ENCODE results near the gene RNPEPL1. TPM values are rescaled to one million over a fixed set of nuclear protein-coding genes. Genes with fewer than 3 reads are reported as not detected.

RNPEPL1 gene
- total RNA-seq, 2 donors from 2014 or later: 111 to 130 TPM

DNA sequence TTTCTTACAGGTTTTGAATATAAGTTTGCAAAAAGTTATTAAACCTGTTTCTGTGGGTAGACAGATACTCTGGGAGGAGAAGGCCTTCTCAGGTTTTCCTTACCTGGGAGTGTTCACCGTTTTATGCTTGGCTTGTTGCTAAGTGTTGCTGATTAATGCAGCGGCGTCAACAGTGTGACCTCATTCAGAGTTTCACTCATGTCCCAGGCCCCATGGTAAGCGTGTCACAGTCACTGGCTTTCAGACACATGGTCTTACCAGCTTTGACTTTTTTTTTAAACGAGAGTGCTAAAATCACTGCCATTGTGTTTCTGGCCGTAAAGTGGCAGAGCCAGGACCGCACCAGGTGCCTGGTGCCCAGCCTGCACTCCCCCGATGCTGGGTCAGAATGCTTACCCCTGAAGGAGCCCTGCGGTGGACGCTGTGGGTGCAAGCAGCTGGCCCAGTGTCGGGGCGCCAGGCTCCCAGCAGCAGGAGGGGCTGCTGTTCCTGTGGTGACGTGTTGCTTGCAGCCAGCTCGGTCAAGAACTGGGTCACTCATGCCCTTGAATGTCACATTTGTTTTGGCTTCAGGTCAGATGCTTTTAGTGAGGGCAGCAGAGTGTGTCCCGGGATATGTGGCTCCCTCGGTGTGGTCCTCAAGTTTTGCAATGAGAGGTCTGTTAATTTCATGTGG, 21.7 kb downstream of the RNPEPL1 start:
- no peak for ATAC-seq
- H3K36me3 Mint-ChIP-seq (ENCODE audit: low read depth): peaks cover 6% of the 10 kb centered on the region

DNA sequence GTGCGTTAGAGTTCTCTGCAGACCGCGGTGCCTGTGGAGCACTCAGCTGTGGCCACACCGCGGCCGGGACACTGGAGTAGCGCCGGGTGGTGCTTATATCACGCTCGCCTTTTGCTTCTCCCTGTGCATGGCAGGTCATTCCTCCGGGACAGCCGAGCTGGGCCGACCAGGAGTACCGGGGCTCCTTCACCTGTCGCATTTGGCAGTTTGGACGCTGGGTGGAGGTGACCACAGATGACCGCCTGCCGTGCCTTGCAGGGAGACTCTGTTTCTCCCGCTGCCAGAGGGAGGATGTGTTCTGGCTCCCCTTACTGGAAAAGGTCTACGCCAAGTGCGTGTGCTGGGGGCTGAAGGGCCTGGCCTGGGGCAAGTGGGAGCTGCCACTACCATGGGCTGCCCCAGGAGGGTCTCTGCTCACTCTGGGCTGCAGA, 22.4 kb downstream of the RNPEPL1 start:
- Mint-ChIP-seq H3K4me1 (peaks cover 30% of the 10 kb centered on the region), H3K27ac (peak overlapping the region; percentile 27), H3K4me3 (no peak overlapping the region), H3K27me3 (no peaks in the 10 kb centered on the region), H3K36me3 (ENCODE audit: low read depth) (peaks cover 6% of the 10 kb centered on the region)
- no peak for ATAC-seq
- no peaks in the 10 kb centered on the region for H3K9me3 ChIP-seq (ENCODE audit: control insufficient read depth, low read length, poor library complexity, severe bottlenecking)
- DNase-seq: peak in 1 of 3 donors; percentile 8

More for the DNA sequence above, 21.7 kb downstream of the RNPEPL1 start:
- Mint-ChIP-seq H3K27me3 (no peaks in the 10 kb centered on the region), H3K4me3 (no peak overlapping the region), H3K27ac (no peak overlapping the region), H3K4me1 (peaks cover 31% of the 10 kb centered on the region)
- no peak for DNase-seq
- H3K9me3 ChIP-seq (ENCODE audit: control insufficient read depth, low read length, poor library complexity, severe bottlenecking): no peaks in the 10 kb centered on the region

DNA sequence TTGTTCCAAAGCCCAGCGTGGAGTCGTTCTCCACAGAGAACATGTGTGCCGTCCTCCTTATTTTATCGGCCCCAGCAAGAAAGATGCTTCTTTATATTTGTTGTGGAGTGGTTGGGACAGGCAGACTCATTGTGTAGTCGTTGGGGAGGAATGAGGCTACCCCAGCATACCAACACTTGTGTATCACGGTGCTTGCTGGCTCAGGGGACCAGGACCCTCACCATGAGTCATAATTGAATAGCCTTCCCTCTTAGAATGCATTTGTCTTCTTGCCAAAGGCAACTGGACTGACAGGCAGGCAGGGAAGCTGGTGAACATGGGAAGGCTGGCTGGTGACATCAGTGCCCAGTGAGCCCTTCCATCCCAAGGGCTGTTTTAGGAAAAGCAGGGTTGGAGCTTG, 22.9 kb downstream of the RNPEPL1 start:
- no peak for DNase-seq
- H3K36me3 Mint-ChIP-seq (ENCODE audit: low read depth): peaks cover 6% of the 10 kb centered on the region
- H3K4me1 Mint-ChIP-seq: peaks cover 25% of the 10 kb centered on the region
- no peak for ATAC-seq
- peak overlapping the region; percentile 27 for H3K27ac Mint-ChIP-seq
- H3K9me3 ChIP-seq (ENCODE audit: control insufficient read depth, low read length, poor library complexity, severe bottlenecking): no peaks in the 10 kb centered on the region
- H3K27me3 Mint-ChIP-seq: no peaks in the 10 kb centered on the region
- H3K4me3 Mint-ChIP-seq: no peak overlapping the region

DNA sequence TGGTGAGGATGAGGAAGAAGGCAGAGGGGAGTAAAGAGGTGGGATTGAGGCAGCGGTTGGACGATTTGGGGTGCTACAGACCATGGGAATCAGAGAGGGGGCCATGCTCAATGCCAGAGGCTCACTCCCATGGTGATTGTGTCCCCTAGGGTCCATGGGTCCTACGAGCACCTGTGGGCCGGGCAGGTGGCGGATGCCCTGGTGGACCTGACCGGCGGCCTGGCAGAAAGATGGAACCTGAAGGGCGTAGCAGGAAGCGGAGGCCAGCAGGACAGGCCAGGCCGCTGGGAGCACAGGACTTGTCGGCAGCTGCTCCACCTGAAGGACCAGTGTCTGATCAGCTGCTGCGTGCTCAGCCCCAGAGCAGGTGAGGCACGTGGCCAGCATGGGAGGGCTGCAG, 23.5 kb downstream of the RNPEPL1 start:
- ATAC-seq: no peak
- Mint-ChIP-seq H3K4me3 (no peak overlapping the region), H3K27ac (no peak overlapping the region), H3K27me3 (no peaks in the 10 kb centered on the region), H3K4me1 (peaks cover 25% of the 10 kb centered on the region), H3K36me3 (ENCODE audit: low read depth) (peaks cover 6% of the 10 kb centered on the region)
- DNase-seq: no peak
- H3K9me3 ChIP-seq (ENCODE audit: control insufficient read depth, low read length, poor library complexity, severe bottlenecking): no peaks in the 10 kb centered on the region

DNA sequence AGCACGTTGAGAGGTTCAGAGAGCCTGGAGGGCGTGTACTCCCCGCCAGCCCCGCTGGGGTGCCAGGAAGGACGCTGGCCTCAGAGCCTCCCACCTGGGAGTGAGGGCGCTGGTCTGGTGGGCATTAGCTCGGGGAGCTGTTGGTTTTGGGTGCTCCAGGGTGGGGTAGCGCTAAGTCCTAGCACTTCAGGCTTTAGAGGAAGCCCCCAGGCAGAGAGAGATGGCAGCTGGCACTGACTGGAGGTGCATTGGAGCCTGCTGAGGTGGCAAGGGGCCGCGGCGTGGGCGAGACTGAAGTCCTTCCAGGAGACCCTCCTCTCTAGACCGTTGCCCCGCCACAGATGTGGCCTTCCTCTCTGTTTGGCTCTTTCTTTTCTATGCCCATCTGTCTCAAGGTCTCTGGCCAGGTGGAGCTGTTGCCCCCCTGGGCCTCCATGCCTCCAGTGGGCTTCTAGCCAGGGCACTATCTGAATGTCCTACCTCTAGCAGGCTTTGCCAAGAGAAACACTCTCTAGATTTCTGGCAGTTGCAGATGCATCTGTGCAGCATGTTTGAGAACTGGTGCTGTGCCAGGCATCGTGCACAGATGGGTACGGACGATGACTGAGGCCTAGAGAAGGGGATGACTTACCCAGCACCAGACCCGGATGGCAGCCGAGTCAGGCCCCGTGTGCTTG, 24.9 kb downstream of the RNPEPL1 start:
- Mint-ChIP-seq H3K27me3 (no peaks in the 10 kb centered on the region), H3K27ac (no peak overlapping the region), H3K36me3 (ENCODE audit: low read depth) (peaks cover 6% of the 10 kb centered on the region), H3K4me3 (no peak overlapping the region), H3K4me1 (peaks cover 15% of the 10 kb centered on the region)
- DNase-seq: no peak
- ATAC-seq: no peak
- no peaks in the 10 kb centered on the region for H3K9me3 ChIP-seq (ENCODE audit: control insufficient read depth, low read length, poor library complexity, severe bottlenecking)

DNA sequence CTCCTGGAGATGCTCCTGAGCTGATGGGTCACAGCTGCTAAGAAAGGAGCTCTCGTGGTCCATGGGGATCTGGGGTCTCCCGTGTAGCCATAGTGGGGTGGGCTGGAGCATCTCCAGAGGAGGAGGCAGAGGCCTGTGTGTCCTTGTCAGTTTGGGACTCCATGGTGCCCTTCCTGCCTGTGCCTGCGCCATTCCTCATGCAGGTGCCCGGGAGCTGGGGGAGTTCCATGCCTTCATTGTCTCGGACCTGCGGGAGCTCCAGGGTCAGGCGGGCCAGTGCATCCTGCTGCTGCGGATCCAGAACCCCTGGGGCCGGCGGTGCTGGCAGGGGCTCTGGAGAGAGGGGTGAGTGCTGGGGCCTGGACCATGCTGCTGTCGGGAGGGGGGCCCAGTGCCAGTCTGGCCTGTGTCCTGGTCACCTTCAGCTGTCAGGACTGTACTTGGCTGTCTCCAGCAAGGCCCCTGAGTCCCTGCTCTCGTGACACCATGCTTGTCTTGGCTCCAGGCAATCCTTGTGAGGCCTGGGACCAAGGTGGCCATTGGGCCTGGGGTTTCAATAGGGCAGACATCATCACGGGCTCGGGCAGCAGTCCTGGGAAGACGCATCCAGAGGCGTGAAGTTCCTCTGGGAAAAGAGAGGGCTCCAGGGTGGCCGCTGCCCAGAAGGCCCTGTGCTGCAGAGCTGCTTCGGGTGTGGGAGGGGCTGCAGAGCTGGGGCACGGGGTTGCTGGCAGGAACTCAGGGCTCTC, 25.6 kb downstream of the RNPEPL1 start:
- Mint-ChIP-seq H3K27me3 (no peaks in the 10 kb centered on the region), H3K4me3 (no peak overlapping the region), H3K4me1 (peaks cover 8% of the 10 kb centered on the region), H3K36me3 (ENCODE audit: low read depth) (peaks cover 5% of the 10 kb centered on the region), H3K27ac (no peak overlapping the region)
- peak in 1 of 3 donors; percentile 9 for DNase-seq
- ATAC-seq: no peak
- H3K9me3 ChIP-seq (ENCODE audit: control insufficient read depth, low read length, poor library complexity, severe bottlenecking): no peaks in the 10 kb centered on the region

DNA sequence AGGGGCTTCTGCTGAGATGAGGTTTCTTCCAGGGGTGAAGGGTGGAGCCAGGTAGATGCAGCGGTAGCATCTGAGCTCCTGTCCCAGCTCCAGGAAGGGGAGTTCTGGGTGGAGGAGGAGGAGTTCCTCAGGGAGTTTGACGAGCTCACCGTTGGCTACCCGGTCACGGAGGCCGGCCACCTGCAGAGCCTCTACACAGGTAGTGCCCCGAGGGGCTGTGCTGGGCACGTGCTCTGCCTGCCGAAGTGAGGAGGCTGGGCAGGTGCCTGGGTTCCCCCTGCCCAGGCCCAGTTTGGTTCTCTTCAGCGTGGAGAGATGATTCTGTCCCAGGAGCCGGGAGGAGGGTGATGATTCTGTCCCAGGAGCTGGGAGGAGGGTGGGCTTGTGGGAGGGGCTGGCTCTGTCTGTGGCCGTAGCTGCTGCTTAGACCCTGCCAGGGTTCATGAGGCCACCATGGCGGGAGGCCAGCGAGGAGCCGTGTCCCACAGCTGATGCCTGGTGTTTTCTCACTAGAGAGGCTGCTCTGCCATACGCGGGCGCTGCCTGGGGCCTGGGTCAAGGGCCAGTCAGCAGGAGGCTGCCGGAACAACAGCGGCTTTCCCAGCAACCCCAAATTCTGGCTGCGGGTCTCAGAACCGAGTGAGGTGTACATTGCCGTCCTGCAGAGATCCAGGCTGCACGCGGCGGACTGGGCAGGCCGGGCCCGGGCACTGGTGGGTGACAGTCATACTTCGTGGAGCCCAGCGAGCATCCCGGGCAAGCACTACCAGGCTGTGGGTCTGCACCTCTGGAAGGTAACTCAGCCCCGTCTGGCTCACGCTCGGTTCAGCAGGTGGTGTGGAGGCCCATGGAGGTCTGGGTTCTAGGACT, 26.5 kb downstream of the RNPEPL1 start:
- Mint-ChIP-seq H3K4me1 (peaks cover 4% of the 10 kb centered on the region), H3K27me3 (no peaks in the 10 kb centered on the region), H3K36me3 (ENCODE audit: low read depth) (peaks cover 5% of the 10 kb centered on the region), H3K27ac (no peak overlapping the region), H3K4me3 (no peak overlapping the region)
- no peak for ATAC-seq
- peak in 1 of 3 donors; percentile 11 for DNase-seq
- H3K9me3 ChIP-seq (ENCODE audit: control insufficient read depth, low read length, poor library complexity, severe bottlenecking): no peaks in the 10 kb centered on the region

DNA sequence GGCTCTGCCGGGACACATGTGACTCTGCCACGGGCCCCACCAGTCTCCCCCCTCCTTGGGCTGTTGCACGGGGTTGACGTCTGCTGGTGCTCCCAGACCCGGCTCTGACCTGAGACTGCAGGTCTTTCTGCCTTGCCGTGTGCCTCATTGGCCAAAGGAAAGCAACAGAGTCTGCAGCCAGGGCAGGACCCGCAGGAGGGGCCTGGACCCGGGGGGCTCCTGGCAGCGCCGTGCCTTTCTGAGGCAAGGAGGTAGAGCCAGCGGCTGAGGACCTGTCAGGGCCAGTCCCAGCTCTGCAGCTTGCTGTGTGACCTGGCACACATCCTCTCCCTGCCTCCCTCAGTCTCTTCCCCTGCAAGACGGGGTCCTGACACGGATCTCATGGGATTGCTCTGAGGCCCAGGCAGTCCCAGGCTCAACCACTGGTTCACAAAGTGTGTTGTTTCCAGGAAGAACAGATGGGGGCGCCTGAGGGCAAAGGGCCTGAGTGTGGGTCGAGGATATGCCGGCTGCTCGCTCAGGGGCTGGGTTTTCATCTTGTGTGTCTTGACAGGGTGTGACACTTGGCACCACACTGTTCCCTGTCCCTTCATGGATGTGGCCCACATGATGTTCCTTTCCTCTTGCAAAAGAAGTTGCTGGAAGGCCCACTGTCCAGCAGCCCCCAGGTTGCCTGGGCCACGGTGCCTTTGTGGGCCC, 27.2 kb downstream of the RNPEPL1 start:
- H3K27ac Mint-ChIP-seq: no peak overlapping the region
- H3K36me3 Mint-ChIP-seq (ENCODE audit: low read depth): peaks cover 5% of the 10 kb centered on the region
- ATAC-seq: no peak

DNA sequence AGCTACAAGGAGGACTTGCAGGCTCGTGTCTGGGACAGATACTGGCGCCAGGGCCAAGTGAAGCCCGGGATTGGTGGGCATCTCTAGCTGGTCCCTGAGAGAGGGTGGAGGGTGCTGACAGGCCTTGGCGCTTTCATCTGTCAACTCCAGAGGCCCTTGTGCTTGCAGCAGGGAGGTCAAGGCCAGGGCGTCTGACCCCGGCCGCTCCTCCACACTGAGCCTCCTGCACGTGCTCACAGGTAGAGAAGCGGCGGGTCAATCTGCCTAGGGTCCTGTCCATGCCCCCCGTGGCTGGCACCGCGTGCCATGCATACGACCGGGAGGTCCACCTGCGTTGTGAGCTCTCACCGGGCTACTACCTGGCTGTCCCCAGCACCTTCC, 27.8 kb downstream of the RNPEPL1 start:
- Mint-ChIP-seq H3K27ac (no peak overlapping the region), H3K4me1 (peaks cover 7% of the 10 kb centered on the region), H3K36me3 (ENCODE audit: low read depth) (peaks cover 5% of the 10 kb centered on the region), H3K27me3 (no peaks in the 10 kb centered on the region), H3K4me3 (no peak overlapping the region)
- DNase-seq (peak in 2 of 3 donors; percentile 7 to 8), ATAC-seq (no peak)
- no peaks in the 10 kb centered on the region for H3K9me3 ChIP-seq (ENCODE audit: control insufficient read depth, low read length, poor library complexity, severe bottlenecking)

More for the DNA sequence above, 27.2 kb downstream of the RNPEPL1 start:
- DNase-seq: peak in 1 of 3 donors; percentile 7
- no peaks in the 10 kb centered on the region for H3K9me3 ChIP-seq (ENCODE audit: control insufficient read depth, low read length, poor library complexity, severe bottlenecking)
- Mint-ChIP-seq H3K27me3 (no peaks in the 10 kb centered on the region), H3K4me1 (peaks cover 7% of the 10 kb centered on the region), H3K4me3 (no peak overlapping the region)

DNA sequence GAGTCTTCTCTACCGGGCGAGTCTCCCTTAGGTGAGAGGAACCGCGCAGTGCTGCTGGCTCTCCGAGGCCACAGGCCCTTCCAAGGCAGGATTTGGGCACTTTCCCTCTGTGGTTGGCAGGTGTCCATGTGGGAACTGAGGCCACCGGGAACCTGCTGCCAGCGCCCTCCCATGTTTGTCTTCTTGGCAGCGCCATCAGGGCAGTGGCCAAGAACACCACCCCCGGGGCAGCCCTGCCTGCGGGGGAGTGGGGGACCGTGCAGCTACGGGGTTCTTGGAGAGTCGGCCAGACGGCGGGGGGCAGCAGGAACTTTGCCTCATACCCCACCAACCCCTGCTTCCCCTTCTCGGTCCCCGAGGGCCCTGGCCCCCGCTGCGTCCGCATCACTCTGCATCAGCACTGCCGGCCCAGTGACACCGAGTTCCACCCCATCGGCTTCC, 28.2 kb downstream of the RNPEPL1 start:
- Mint-ChIP-seq H3K4me3 (no peak overlapping the region), H3K27me3 (no peaks in the 10 kb centered on the region), H3K36me3 (ENCODE audit: low read depth) (peaks cover under 1% of the 10 kb centered on the region), H3K4me1 (peaks cover 6% of the 10 kb centered on the region), H3K27ac (no peak overlapping the region)
- DNase-seq (peak in 1 of 3 donors; percentile 5), ATAC-seq (no peak)
- no peaks in the 10 kb centered on the region for H3K9me3 ChIP-seq (ENCODE audit: control insufficient read depth, low read length, poor library complexity, severe bottlenecking)

DNA sequence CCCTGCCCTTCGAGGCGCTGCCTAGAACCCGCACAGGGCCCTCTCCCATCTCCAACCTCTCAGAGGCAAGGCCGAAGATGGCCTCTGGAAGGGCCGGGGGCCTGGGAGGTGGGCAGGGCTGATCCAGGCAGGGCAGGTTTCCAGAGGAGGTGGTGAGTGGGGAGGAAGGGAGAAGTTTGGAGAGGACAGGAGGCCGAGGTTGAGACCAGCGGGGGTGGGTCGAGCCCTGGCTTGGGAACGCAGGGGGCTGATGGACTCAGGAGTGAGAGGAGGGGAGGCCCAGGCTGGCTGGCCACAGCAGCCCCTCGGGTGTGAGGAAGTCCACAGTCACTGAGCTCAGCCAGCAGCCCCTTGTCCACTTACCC, 28.8 kb downstream of the RNPEPL1 start:
- H3K27me3 Mint-ChIP-seq: no peaks in the 10 kb centered on the region
- peak in 1 of 3 donors; percentile 5 for DNase-seq
- no peaks in the 10 kb centered on the region for H3K36me3 Mint-ChIP-seq (ENCODE audit: low read depth)

DNA sequence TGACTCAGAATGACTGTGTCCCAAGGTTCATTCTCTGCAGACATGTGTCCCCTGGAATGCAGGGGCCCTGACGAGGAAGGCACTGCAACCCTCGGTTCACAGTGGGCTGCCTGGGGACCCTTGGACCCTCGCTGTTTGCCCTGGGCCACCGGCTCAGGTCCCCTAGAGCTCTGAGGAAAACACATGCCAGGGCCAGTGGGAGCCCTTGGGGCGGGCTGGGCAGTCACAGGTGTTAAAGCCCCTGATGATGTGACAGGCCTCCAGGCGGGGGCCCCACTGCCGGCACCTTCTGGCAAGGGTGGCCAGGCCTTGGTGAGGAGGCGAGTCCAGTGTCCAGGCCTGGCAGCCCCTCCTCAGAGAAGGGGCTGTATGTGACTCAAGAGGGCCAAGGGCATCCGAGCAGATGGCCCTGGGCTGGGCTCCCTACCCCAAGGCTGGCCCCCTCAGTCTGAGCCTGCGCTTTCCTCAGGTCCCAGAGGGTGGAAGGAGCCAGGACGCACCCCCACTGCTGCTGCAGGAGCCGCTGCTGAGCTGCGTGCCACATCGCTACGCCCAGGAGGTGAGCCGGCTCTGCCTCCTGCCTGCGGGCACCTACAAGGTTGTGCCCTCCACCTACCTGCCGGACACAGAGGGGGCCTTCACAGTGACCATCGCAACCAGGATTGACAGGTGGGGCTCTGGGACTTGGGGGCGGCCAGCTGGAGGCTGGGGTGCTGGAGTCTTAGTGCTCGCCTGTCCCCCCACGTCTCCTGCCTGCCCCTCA, 29.3 kb downstream of the RNPEPL1 start:
- no peak overlapping the region for H3K27ac Mint-ChIP-seq
- H3K4me1 Mint-ChIP-seq: peaks cover 5% of the 10 kb centered on the region
- H3K36me3 Mint-ChIP-seq (ENCODE audit: low read depth): no peaks in the 10 kb centered on the region
- no peaks in the 10 kb centered on the region for H3K27me3 Mint-ChIP-seq
- peak in 1 of 3 donors; percentile 6 for DNase-seq
- no peaks in the 10 kb centered on the region for H3K9me3 ChIP-seq (ENCODE audit: control insufficient read depth, low read length, poor library complexity, severe bottlenecking)
- no peak overlapping the region for H3K4me3 Mint-ChIP-seq
- no peak for ATAC-seq

More for the DNA sequence above, 28.8 kb downstream of the RNPEPL1 start:
- Mint-ChIP-seq H3K4me1 (peaks cover 5% of the 10 kb centered on the region), H3K4me3 (no peak overlapping the region), H3K27ac (no peak overlapping the region)
- H3K9me3 ChIP-seq (ENCODE audit: control insufficient read depth, low read length, poor library complexity, severe bottlenecking): no peaks in the 10 kb centered on the region
- ATAC-seq: no peak
